ENCODE measurements around the gene DLST.

DNA sequence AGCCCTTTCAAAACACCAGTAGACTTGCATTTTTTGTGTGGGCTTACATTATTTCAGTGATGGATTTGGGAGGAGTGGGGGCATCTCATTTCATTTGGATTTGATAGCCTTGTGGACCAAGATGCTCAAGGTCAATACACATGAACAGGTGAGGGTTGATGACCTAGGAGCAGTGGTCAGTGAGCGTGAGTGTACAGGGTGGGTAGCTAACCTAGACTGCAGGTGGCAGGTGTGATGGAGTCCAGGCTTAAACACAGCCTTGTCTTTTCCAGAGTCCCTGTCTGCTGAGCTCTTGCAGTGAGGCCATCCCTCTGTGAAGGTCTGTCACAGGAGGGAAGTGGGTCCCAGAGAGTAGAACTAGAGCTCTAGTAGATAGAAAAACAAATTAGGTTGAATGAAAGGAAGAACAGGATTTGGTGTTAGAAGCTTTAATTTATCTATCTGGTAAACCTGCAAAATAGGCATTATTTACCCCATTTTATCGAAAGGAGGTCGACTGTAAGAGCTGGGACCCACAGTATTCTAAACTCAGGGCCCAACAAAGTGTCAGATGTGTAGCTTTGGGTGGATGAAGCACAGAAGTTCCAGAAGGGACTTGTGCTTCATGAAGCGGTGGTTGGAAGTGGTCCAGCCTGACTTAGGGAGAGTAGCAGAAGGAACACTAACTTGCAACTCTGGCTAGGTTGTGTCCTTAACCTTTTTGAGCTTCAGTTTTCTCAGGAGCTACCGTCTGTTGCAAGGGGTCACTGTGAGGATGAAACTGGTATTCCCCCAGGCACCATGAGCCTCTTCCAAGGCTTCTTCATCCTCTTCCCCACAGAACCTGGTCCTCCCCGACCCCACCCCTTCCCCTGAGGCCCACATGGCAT is 23.2 kb downstream of the DLST start:
- TF ChIP-seq, protein P1, sequence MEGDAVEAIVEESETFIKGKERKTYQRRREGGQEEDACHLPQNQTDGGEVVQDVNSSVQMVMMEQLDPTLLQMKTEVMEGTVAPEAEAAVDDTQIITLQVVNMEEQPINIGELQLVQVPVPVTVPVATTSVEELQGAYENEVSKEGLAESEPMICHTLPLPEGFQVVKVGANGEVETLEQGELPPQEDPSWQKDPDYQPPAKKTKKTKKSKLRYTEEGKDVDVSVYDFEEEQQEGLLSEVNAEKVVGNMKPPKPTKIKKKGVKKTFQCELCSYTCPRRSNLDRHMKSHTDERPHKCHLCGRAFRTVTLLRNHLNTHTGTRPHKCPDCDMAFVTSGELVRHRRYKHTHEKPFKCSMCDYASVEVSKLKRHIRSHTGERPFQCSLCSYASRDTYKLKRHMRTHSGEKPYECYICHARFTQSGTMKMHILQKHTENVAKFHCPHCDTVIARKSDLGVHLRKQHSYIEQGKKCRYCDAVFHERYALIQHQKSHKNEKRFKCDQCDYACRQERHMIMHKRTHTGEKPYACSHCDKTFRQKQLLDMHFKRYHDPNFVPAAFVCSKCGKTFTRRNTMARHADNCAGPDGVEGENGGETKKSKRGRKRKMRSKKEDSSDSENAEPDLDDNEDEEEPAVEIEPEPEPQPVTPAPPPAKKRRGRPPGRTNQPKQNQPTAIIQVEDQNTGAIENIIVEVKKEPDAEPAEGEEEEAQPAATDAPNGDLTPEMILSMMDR (IDR thresholded peaks at IDR 0.05): no peak
- TF ChIP-seq RFX5 (IDR thresholded peaks at IDR 0.05; ENCODE audit: low read length) (no peak), POLR2AphosphoS5 (IDR thresholded peaks at IDR 0.05; ENCODE audit: low read depth, low read length) (no peak; the same call in 1 of the 2 replicates), FOXM1 (IDR thresholded peaks at IDR 0.05; ENCODE audit: low read depth) (no peak), NRF1 (IDR thresholded peaks at IDR 0.05; ENCODE audit: low read depth, low read length) (no peak), FOSL2 (IDR thresholded peaks at IDR 0.05; ENCODE audit: borderline replicate concordance, low read depth) (no peak), JUND (IDR thresholded peaks at IDR 0.05) (no peak), TCF12 (IDR thresholded peaks at IDR 0.05) (no peak)
- TF ChIP-seq, protein P2, sequence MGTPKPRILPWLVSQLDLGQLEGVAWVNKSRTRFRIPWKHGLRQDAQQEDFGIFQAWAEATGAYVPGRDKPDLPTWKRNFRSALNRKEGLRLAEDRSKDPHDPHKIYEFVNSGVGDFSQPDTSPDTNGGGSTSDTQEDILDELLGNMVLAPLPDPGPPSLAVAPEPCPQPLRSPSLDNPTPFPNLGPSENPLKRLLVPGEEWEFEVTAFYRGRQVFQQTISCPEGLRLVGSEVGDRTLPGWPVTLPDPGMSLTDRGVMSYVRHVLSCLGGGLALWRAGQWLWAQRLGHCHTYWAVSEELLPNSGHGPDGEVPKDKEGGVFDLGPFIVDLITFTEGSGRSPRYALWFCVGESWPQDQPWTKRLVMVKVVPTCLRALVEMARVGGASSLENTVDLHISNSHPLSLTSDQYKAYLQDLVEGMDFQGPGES (IDR thresholded peaks at IDR 0.05; ENCODE audit: low read depth, low read length): no peak
- TF ChIP-seq, protein P3, sequence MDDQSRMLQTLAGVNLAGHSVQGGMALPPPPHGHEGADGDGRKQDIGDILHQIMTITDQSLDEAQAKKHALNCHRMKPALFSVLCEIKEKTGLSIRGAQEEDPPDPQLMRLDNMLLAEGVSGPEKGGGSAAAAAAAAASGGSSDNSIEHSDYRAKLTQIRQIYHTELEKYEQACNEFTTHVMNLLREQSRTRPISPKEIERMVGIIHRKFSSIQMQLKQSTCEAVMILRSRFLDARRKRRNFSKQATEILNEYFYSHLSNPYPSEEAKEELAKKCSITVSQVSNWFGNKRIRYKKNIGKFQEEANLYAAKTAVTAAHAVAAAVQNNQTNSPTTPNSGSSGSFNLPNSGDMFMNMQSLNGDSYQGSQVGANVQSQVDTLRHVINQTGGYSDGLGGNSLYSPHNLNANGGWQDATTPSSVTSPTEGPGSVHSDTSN (IDR thresholded peaks at IDR 0.05): no peak
